Measurements from ENCODE around the gene PSMB5.

- TF ChIP-seq ZBTB33 (IDR thresholded peaks at IDR 0.05), result no peak
- TF ChIP-seq, protein P1, sequence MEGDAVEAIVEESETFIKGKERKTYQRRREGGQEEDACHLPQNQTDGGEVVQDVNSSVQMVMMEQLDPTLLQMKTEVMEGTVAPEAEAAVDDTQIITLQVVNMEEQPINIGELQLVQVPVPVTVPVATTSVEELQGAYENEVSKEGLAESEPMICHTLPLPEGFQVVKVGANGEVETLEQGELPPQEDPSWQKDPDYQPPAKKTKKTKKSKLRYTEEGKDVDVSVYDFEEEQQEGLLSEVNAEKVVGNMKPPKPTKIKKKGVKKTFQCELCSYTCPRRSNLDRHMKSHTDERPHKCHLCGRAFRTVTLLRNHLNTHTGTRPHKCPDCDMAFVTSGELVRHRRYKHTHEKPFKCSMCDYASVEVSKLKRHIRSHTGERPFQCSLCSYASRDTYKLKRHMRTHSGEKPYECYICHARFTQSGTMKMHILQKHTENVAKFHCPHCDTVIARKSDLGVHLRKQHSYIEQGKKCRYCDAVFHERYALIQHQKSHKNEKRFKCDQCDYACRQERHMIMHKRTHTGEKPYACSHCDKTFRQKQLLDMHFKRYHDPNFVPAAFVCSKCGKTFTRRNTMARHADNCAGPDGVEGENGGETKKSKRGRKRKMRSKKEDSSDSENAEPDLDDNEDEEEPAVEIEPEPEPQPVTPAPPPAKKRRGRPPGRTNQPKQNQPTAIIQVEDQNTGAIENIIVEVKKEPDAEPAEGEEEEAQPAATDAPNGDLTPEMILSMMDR (IDR thresholded peaks at IDR 0.05; ENCODE audit: low read depth, low read length, missing input control), result no peak
- TF ChIP-seq EGR1 (IDR thresholded peaks at IDR 0.05; ENCODE audit: low read depth in 2 of 2), result no peak
- TF ChIP-seq FOXA1 (IDR thresholded peaks at IDR 0.05), result no peak
- no peak for TF ChIP-seq RAD21 (IDR thresholded peaks at IDR 0.05)
Observed at GRCh38 chr14:22998329-22999012, 36.2 kb downstream of the PSMB5 start.
